ENCODE results near the gene SERPINA1.

SERPINA1 gene

GRCh38 chr14:94396628-94397225 is 8.3 kb upstream of the SERPINA1 start:
- H3K36me3 Mint-ChIP-seq (ENCODE audit: low read depth): no peaks in the 10 kb centered on the region
- no peak for DNase-seq
- H3K27me3 Mint-ChIP-seq (ENCODE audit: low read depth, poor library complexity): peaks cover 37% of the 10 kb centered on the region
- H3K9me3 Mint-ChIP-seq: no peaks in the 10 kb centered on the region
- no peak overlapping the region for H3K27ac Mint-ChIP-seq
- H3K4me3 Mint-ChIP-seq: no peak overlapping the region
- TF ChIP-seq, protein P1, sequence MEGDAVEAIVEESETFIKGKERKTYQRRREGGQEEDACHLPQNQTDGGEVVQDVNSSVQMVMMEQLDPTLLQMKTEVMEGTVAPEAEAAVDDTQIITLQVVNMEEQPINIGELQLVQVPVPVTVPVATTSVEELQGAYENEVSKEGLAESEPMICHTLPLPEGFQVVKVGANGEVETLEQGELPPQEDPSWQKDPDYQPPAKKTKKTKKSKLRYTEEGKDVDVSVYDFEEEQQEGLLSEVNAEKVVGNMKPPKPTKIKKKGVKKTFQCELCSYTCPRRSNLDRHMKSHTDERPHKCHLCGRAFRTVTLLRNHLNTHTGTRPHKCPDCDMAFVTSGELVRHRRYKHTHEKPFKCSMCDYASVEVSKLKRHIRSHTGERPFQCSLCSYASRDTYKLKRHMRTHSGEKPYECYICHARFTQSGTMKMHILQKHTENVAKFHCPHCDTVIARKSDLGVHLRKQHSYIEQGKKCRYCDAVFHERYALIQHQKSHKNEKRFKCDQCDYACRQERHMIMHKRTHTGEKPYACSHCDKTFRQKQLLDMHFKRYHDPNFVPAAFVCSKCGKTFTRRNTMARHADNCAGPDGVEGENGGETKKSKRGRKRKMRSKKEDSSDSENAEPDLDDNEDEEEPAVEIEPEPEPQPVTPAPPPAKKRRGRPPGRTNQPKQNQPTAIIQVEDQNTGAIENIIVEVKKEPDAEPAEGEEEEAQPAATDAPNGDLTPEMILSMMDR (IDR thresholded peaks at IDR 0.05): no peak
- H3K4me1 Mint-ChIP-seq: peaks cover 7% of the 10 kb centered on the region

DNA sequence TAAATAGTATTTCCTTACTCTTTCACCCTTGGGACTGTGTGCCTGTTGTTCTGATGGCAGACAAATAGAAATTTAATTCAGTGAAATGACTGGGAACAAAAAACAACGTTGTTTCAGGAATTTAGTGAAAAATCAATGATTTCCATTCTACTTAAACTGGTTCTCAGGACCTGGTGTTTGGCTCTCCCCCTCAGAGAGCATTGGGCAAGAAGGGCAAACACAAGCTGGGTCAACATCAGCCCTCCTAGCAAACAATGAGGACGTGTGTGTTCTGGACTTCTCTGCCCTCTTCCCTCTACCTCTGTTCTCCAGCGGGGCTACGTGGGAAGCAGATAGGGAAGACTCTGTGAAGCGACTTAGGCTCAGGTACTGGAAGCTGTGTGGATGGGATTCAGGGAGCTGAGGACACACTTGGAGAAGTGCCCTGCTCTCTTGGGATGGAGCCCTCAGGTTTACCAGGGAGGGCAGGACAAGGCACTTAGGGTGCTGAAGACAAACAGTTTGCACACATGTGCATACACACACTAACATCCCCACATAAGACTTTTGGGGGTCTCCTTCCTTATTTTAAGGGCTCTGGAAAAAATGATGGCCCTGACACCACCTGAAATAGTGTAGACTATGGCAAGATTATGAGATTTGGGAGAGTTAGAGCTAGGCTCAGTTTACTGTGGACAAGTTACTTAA is 7.6 kb upstream of the SERPINA1 start:
- no peak for DNase-seq
- Mint-ChIP-seq H3K27me3 (ENCODE audit: low read depth, poor library complexity) (peaks cover 42% of the 10 kb centered on the region), H3K4me1 (peaks cover 7% of the 10 kb centered on the region), H3K36me3 (ENCODE audit: low read depth) (no peaks in the 10 kb centered on the region), H3K9me3 (no peaks in the 10 kb centered on the region), H3K27ac (no peak overlapping the region), H3K4me3 (no peak overlapping the region)
- TF ChIP-seq, protein P1 (IDR thresholded peaks at IDR 0.05): no peak

- TF ChIP-seq, protein P1 (IDR thresholded peaks at IDR 0.05): no peak
- H3K9me3 Mint-ChIP-seq: no peaks in the 10 kb centered on the region
Measured at GRCh38 chr14:94395282-94395887, 7.0 kb upstream of the SERPINA1 start.

DNA sequence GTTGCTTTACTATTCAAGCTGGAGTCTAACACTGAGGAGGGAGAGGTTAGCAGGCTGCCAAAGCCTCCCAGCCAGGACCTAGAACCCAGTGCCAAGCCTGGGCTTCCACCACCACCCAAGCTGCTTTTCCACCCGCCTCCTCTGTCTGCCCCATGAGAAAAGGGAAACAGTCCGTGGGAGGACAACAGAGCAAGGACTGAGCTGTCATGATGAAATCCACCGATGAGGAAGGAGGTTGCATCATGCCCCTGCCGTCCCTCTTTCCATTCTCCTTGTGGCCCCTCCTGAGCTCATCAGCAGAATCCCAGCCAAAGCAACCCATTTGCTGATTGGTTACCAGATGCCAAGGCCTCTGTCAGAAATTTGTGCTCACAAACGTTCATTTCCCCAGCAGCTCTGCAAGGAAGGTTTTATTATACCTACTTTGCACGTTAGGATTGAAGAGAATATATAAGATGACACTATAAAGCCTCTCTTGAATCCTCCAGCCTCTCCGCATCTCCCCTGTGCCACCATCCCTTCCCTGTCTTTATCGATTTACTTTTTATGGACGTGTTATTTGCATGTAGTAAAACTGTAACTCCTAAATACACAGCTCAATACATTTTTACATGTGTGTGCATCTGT is 6.3 kb upstream of the SERPINA1 start:
- TF ChIP-seq, protein P1 (IDR thresholded peaks at IDR 0.05): no peak
- H3K4me1 Mint-ChIP-seq: peaks cover 7% of the 10 kb centered on the region
- no peak overlapping the region for H3K27ac Mint-ChIP-seq
- DNase-seq: no peak
- no peak overlapping the region for H3K4me3 Mint-ChIP-seq
- H3K9me3 Mint-ChIP-seq: no peaks in the 10 kb centered on the region
- no peaks in the 10 kb centered on the region for H3K36me3 Mint-ChIP-seq (ENCODE audit: low read depth)
- H3K27me3 Mint-ChIP-seq (ENCODE audit: low read depth, poor library complexity): peaks cover 41% of the 10 kb centered on the region

More at GRCh38 chr14:94395282-94395887, 7.0 kb upstream of the SERPINA1 start:
- Mint-ChIP-seq H3K36me3 (ENCODE audit: low read depth) (no peaks in the 10 kb centered on the region), H3K27me3 (ENCODE audit: low read depth, poor library complexity) (peaks cover 42% of the 10 kb centered on the region), H3K4me1 (peaks cover 7% of the 10 kb centered on the region), H3K4me3 (no peak overlapping the region), H3K27ac (no peak overlapping the region)
- no peak for DNase-seq

GRCh38 chr14:94394025-94394493 is 5.7 kb upstream of the SERPINA1 start:
- peaks cover 7% of the 10 kb centered on the region for H3K4me1 Mint-ChIP-seq
- H3K4me3 Mint-ChIP-seq: no peak overlapping the region
- H3K36me3 Mint-ChIP-seq (ENCODE audit: low read depth): no peaks in the 10 kb centered on the region
- H3K27ac Mint-ChIP-seq: no peak overlapping the region
- H3K9me3 Mint-ChIP-seq: no peaks in the 10 kb centered on the region
- TF ChIP-seq, protein P1 (IDR thresholded peaks at IDR 0.05): no peak
- DNase-seq: no peak
- peaks cover 38% of the 10 kb centered on the region for H3K27me3 Mint-ChIP-seq (ENCODE audit: low read depth, poor library complexity)

Measured in nephron progenitor cell (in vitro differentiated cells).